Trophoblast cell (in vitro differentiated cells and primary cell): ENCODE measurements around the gene PRRT3. TPM values are rescaled to one million over a fixed set of nuclear protein-coding genes. Genes with fewer than 3 reads are reported as not detected.

Source experiments
- DNase-seq, 2 donors: peaks; one replicate each; pipeline ENCODE4 v3.0.0-alpha.2; 2016
- H2AFZ ChIP-seq: 2 replicates; pipeline ENCODE4 v1.6.1; 2013; ENCODE audit warnings: low read length, moderate library complexity, mild to moderate bottlenecking; ENCODE audit not compliant: insufficient read depth, poor library complexity
- H2AK5ac ChIP-seq: 2 replicates; pipeline ENCODE4 v1.6.1; 2013; ENCODE audit warnings: mild to moderate bottlenecking, low read length
- H2BK120ac ChIP-seq: 2 replicates; pipeline ENCODE4 v1.6.1; 2013; ENCODE audit warnings: low read length, mild to moderate bottlenecking, moderate library complexity; ENCODE audit not compliant: insufficient read depth, poor library complexity
- H2BK12ac ChIP-seq: 2 replicates; pipeline ENCODE4 v1.6.1; 2013; ENCODE audit warnings: mild to moderate bottlenecking, low read length, moderate library complexity
- H2BK5ac ChIP-seq: 2 replicates; pipeline ENCODE4 v1.6.1; 2013; ENCODE audit warnings: low read length, low read depth, moderate library complexity, mild to moderate bottlenecking; ENCODE audit not compliant: poor library complexity
- H3K14ac ChIP-seq: 2 replicates; pipeline ENCODE4 v1.6.1; 2013; ENCODE audit warnings: mild to moderate bottlenecking, low read length
- H3K18ac ChIP-seq: 2 replicates; pipeline ENCODE4 v1.6.1; 2013; ENCODE audit warnings: mild to moderate bottlenecking, low read length
- H3K23ac ChIP-seq: 2 replicates; pipeline ENCODE4 v1.6.1; 2013; ENCODE audit warnings: low read length
- H3K27ac ChIP-seq: 2 replicates; pipeline ENCODE4 v1.5.1; 2013; ENCODE audit warnings: low read depth, mild to moderate bottlenecking, inconsistent platforms, low read length, moderate library complexity
- H3K27me3 ChIP-seq: 2 replicates; pipeline ENCODE4 v1.6.1; 2013; ENCODE audit warnings: inconsistent platforms, mild to moderate bottlenecking, low read length, moderate library complexity; ENCODE audit not compliant: insufficient read depth
- H3K36me3 ChIP-seq, 2 experiments: 1 replicate in 1 of 2; 2 replicates in 1 of 2; pipeline ENCODE4 v1.6.1; 2013; ENCODE audit warnings: low read length in 2 of 2, mild to moderate bottlenecking in 2 of 2, moderate library complexity in 1 of 2; ENCODE audit not compliant: insufficient read depth in 2 of 2, control insufficient read depth in 1 of 2
- H3K4ac ChIP-seq: 2 replicates; pipeline ENCODE4 v1.6.1; 2013; ENCODE audit warnings: low read depth, mild to moderate bottlenecking, low read length, moderate library complexity
- H3K4me1 ChIP-seq, 2 experiments: 1 replicate in 1 of 2; 2 replicates in 1 of 2; pipeline ENCODE4 v1.6.1; 2013; ENCODE audit warnings: low read length in 2 of 2, mild to moderate bottlenecking in 2 of 2, moderate library complexity in 1 of 2; ENCODE audit not compliant: insufficient read depth in 2 of 2, control insufficient read depth in 1 of 2
- H3K4me2 ChIP-seq: 2 replicates; pipeline ENCODE4 v1.6.1; 2013; ENCODE audit warnings: inconsistent platforms, mild to moderate bottlenecking, low read length, moderate library complexity
- H3K4me3 ChIP-seq: 2 replicates; pipeline ENCODE4 v1.5.1; 2013; ENCODE audit warnings: mild to moderate bottlenecking, low read depth, low read length, inconsistent platforms
- H3K79me1 ChIP-seq: one replicate; pipeline ENCODE4 v1.6.1; 2013; ENCODE audit warnings: low read length
- H3K79me2 ChIP-seq: 2 replicates; pipeline ENCODE4 v1.6.1; 2013; ENCODE audit warnings: low read length, mild to moderate bottlenecking; ENCODE audit not compliant: control insufficient read depth, insufficient read depth, poor library complexity
- H3K9ac ChIP-seq: 2 replicates; pipeline ENCODE4 v1.6.1; 2013; ENCODE audit warnings: mild to moderate bottlenecking, low read length
- H3K9me3 ChIP-seq: 2 replicates; pipeline ENCODE4 v1.6.1; 2013; ENCODE audit warnings: low read depth, mild to moderate bottlenecking, control low read depth, inconsistent platforms, low read length; ENCODE audit not compliant: insufficient read depth
- H4K12ac ChIP-seq: 2 replicates; pipeline ENCODE4 v1.6.1; 2013; ENCODE audit warnings: low read depth, mild to moderate bottlenecking, low read length, moderate library complexity
- H4K8ac ChIP-seq: 2 replicates; pipeline ENCODE4 v1.6.1; 2013; ENCODE audit warnings: low read depth, mild to moderate bottlenecking, low read length, moderate library complexity
- H4K91ac ChIP-seq: one replicate; pipeline ENCODE4 v1.6.1; 2013; ENCODE audit warnings: low read depth, mild to moderate bottlenecking, low read length, moderate library complexity
- WGBS: extraction: QIAGEN DNeasy Blood & Tissue Kit; methylation state at CpG from one replicate; pipeline ENCODE4 v1.1.7; 2013; ENCODE audit warnings: missing lambda C conversion rate; ENCODE audit not compliant: insufficient read length, insufficient coverage; ENCODE audit errors: extremely low coverage; 5-methylcytosine and 5-hydroxymethylcytosine counted together
- polyA plus RNA-seq: library from polyadenylated mRNA; stranded (reverse); fragments of 200-250 nt; gene quantifications from 2 replicates; pipeline ENCODE4 v1.2.3, GENCODE V29; 2013

PRRT3 gene
- polyA plus RNA-seq, result 0.81 and 0.92 TPM in 2 replicates

DNA sequence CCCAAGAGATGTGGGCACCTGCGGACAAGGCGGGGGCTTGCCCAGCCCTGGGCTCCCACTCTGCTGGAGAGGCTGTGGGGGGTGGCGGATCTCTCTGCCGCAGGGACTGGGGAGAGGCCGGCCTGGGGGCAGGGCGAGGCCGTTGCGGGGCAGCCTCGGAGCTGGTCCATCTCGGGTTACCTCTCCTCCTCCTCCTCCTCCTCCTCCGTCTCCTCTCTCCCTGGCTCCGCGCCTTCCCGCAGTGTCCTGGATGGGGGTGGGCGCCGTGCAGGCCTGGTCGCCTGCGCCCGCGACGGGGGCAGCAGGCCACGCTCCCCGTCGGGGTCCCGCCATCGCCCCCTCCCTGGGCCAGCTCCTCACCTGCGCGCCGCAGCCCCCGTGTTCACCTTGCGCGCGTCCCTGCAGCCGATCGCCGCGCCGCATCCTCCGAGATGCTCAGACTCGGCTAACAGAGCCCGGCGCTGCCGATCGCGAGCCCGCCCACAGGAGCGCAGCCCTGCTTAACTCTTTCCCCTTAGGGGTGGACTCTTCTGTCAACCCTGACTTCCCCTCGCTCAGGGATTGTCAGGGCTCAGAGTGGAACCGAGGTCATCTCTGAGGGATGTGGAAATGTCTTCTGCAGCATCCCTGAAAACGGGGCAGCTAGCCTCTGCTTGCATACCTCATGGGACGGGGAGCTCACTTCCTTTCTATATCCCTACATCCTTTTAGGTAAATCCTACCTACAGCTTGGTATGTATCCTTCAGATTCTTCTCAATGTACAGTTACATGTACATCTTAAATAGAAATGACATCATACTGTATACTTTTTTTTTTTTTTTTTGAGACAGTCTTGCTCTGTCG lies at the start of gene PRRT3:
Gene PRRT3, minus strand, starts transcription at position 447 of the 844 bp plus-strand sequence. CDS start 2,293 bp downstream, outside the sequence.
- Histone ChIP-seq H4K12ac (no peak within 1 kb of the TSS), H3K79me1 (no peaks in the 10 kb centered on the region), H3K79me2 (no peaks in the 10 kb centered on the region), H3K36me3 (no peaks in the 10 kb centered on the region), H3K4ac (no peak within 1 kb of the TSS), H4K91ac (no peak within 1 kb of the TSS), H2BK5ac (no peak within 1 kb of the TSS), H3K9ac (no peak within 1 kb of the TSS), H3K4me2 (peak within 1 kb of the TSS; percentile 92), H2BK12ac (no peak within 1 kb of the TSS), H3K23ac (no peak within 1 kb of the TSS), H3K9me3 (no peaks in the 10 kb centered on the region), H3K18ac (no peak within 1 kb of the TSS), H3K4me1 (peaks cover 4 to 13% of the 10 kb centered on the region in 2 experiments), H3K27ac (no peak within 1 kb of the TSS), H3K27me3 (peaks cover 5% of the 10 kb centered on the region), H3K14ac (peak within 1 kb of the TSS; percentile 15), H2AK5ac (no peak within 1 kb of the TSS), H3K4me3 (peak within 1 kb of the TSS; percentile 79), H4K8ac (peak within 1 kb of the TSS; percentile 25), H2BK120ac (no peak within 1 kb of the TSS), H2AFZ (peak within 1 kb of the TSS; percentile 42)
- no CpG with 5 or more reads among the region's 52 CpGs for WGBS
- peak in 1 of 2 donors; percentile 35 for DNase-seq

DNA sequence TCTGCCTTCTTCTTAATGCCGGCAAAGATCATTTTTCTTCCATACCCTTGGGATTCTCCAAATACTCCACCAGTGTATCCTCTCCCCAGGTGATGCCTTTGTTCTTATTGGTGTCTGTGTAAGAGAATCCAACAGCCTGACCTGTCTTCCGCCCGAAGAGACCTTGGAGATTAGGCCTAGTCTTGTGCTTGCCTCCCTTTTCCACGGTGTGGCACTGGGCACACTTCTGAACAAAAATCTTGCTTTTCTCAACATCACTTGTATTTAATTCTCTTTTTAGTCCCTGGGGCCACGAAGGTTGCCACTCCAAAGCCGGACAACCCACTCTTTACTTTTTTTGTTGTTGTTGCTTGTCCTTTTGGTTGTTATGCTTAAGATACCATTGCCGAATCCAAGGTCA lies 48.5 kb upstream of the PRRT3 start:
- Histone ChIP-seq H4K12ac (no peak overlapping the region), H3K9ac (no peak overlapping the region), H3K27me3 (no peaks in the 10 kb centered on the region), H3K27ac (no peak overlapping the region), H3K79me2 (no peaks in the 10 kb centered on the region), H2BK120ac (no peak overlapping the region), H3K4me1 (no peaks in the 10 kb centered on the region), H3K4me2 (no peak overlapping the region), H2AFZ (no peak overlapping the region), H3K36me3 (peaks cover 24 to 25% of the 10 kb centered on the region in 2 experiments), H2BK12ac (no peak overlapping the region), H3K4me3 (no peak overlapping the region), H4K91ac (no peak overlapping the region), H3K14ac (no peak overlapping the region), H3K79me1 (no peaks in the 10 kb centered on the region), H3K4ac (no peak overlapping the region), H3K18ac (no peak overlapping the region), H3K9me3 (peaks cover 2% of the 10 kb centered on the region), H3K23ac (no peak overlapping the region), H2AK5ac (no peak overlapping the region), H2BK5ac (no peak overlapping the region), H4K8ac (no peak overlapping the region)
- WGBS, result no CpG with 5 or more reads among the region's 7 CpGs
- DNase-seq, result no peak

GRCh38 chr3:9994086-9994844 lies 42.1 kb upstream of the PRRT3 start:
- DNase-seq, result no peak
- H3K18ac ChIP-seq, result no peak overlapping the region
- no peaks in the 10 kb centered on the region for H3K79me1 ChIP-seq
- H3K4me1 ChIP-seq, result no peaks in the 10 kb centered on the region
- WGBS, result no CpG with 5 or more reads among the region's 10 CpGs
- no peak overlapping the region for H2BK5ac ChIP-seq
- H2AFZ ChIP-seq, result no peak overlapping the region
- H3K4ac ChIP-seq, result no peak overlapping the region
- H3K14ac ChIP-seq, result no peak overlapping the region
- H3K23ac ChIP-seq, result no peak overlapping the region
- no peak overlapping the region for H2BK12ac ChIP-seq
- H3K27me3 ChIP-seq, result no peaks in the 10 kb centered on the region
- no peak overlapping the region for H2BK120ac ChIP-seq
- no peak overlapping the region for H3K9ac ChIP-seq
- H4K91ac ChIP-seq, result no peak overlapping the region
- peaks cover 11 to 14% of the 10 kb centered on the region in 2 experiments for H3K36me3 ChIP-seq
- H2AK5ac ChIP-seq, result no peak overlapping the region
- no peak overlapping the region for H3K4me3 ChIP-seq
- H4K8ac ChIP-seq, result no peak overlapping the region
- H4K12ac ChIP-seq, result no peak overlapping the region
- no peaks in the 10 kb centered on the region for H3K79me2 ChIP-seq
- H3K27ac ChIP-seq, result no peak overlapping the region
- H3K9me3 ChIP-seq, result no peaks in the 10 kb centered on the region
- no peak overlapping the region for H3K4me2 ChIP-seq

DNA sequence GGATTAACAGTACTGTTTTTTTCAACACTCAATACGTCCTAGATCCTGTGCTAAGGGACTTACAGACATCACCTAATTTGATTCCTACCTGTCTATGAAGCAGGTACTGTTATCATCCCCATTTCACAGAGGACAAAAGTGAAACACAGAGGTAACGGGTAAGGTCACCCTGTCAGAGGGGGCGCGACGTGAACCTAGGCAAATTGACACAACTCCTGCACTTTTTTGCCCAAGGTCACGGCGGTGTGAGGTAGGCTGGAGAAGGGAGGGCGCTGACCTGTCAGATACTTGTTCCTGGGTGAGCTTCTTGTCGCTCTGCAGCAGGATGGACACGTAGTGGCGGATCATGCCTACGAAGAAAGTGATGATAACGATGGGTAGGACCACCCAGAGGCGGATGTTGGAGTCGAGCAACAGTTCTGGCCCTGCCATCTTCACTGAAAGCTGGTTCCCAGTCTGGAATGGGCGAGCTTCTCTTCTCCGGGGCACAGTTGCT lies 34.1 kb upstream of the PRRT3 start:
- H3K4me2 ChIP-seq, result peak overlapping the region; percentile 74
- peak overlapping the region; percentile 84 for H4K12ac ChIP-seq
- peaks cover 3 to 4% of the 10 kb centered on the region in 2 experiments for H3K4me1 ChIP-seq
- peak overlapping the region; percentile 38 for H3K14ac ChIP-seq
- peak overlapping the region; percentile 72 for H3K4ac ChIP-seq
- H4K91ac ChIP-seq, result peak overlapping the region; percentile 16
- no peaks in the 10 kb centered on the region for H3K27me3 ChIP-seq
- no peak overlapping the region for H3K23ac ChIP-seq
- H3K79me2 ChIP-seq, result peaks cover 9% of the 10 kb centered on the region
- DNase-seq, result no peak
- peak overlapping the region; percentile 58 for H3K18ac ChIP-seq
- H2BK120ac ChIP-seq, result no peak overlapping the region
- H3K79me1 ChIP-seq, result peaks cover 2% of the 10 kb centered on the region
- H4K8ac ChIP-seq, result peak overlapping the region; percentile 76
- peak overlapping the region; percentile 42 for H2BK5ac ChIP-seq
- H3K36me3 ChIP-seq, result peaks cover 6 to 13% of the 10 kb centered on the region in 2 experiments
- H3K27ac ChIP-seq, result no peak overlapping the region
- peak overlapping the region; percentile 73 for H2AK5ac ChIP-seq
- H3K9me3 ChIP-seq, result no peaks in the 10 kb centered on the region
- peak overlapping the region; percentile 91 for H2AFZ ChIP-seq
- no peak overlapping the region for H2BK12ac ChIP-seq
- peak overlapping the region; percentile 92 for H3K4me3 ChIP-seq
- WGBS, result no CpG with 5 or more reads among the region's 17 CpGs
- peak overlapping the region; percentile 96 for H3K9ac ChIP-seq
